GM12891 (cell line): ENCODE data around the gene CRHBP.

Source experiments
- POLR2A ChIP-seq: IDR thresholded peaks from 2 replicates; pipeline ENCODE4 v1.6.1; 2011; ENCODE audit warnings: low read depth, low read length, control low read depth
- POLR2AphosphoS5 ChIP-seq: IDR thresholded peaks from 2 replicates; pipeline ENCODE4 v1.6.1; 2011; ENCODE audit warnings: low read depth, low read length, control low read depth

DNA sequence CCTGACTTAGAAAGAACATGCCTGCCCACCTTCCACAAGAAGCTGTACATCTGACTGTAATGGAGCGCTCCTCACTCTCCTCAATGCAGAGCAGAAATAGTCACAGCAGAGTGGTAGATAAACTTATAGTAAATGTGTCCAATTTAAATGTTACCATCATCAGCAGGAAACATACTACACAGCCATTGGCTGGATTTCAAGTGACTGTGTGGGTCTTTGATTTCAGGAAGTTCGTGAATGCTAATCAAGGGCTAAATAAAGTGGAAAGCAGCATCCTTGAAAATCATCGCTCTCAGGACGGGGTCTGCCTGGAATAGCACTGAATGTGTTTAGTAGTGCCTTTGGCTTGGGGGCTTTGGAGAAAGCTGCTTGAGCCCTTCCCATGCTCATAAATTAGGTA, 32.4 kb upstream of the CRHBP start:
- TF ChIP-seq POLR2AphosphoS5 (no peak), POLR2A (no peak)
